ENCODE data around the gene ZNF35.

DNA sequence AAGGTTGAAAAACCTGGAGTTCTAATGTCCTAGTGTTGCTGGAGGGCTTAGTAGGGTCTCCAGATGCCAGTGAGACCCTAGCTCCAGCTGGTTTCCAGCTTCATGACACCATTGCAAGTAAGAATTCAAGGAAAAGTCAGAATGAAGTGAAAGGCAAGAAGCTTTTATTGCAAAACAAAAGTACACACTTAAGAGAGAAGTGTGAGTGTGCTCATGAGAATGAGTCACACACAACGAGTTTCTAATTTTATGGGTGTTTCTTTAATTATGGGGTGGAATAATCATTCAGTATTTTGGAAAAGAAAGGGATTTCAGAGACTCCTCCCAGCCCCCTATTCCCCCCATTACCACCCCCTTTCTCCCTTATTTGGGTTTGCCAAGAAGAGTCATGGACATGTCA, 39.4 kb downstream of the ZNF35 start:
- TF ChIP-seq POLR2AphosphoS5 (IDR thresholded peaks at IDR 0.05; ENCODE audit: low read depth, low read length) (no peak), TAF1 (IDR thresholded peaks at IDR 0.05; ENCODE audit: borderline replicate concordance, insufficient read depth, low read length) (no peak), FOXP2 (optimal IDR thresholded peaks at IDR 0.05; ENCODE audit: borderline replicate concordance, extremely low read depth, extremely low read length, insufficient read depth) (no peak), SIN3A (IDR thresholded peaks at IDR 0.05; ENCODE audit: borderline replicate concordance, insufficient read depth, low read length) (no peak)
- TF ChIP-seq, protein P1, sequence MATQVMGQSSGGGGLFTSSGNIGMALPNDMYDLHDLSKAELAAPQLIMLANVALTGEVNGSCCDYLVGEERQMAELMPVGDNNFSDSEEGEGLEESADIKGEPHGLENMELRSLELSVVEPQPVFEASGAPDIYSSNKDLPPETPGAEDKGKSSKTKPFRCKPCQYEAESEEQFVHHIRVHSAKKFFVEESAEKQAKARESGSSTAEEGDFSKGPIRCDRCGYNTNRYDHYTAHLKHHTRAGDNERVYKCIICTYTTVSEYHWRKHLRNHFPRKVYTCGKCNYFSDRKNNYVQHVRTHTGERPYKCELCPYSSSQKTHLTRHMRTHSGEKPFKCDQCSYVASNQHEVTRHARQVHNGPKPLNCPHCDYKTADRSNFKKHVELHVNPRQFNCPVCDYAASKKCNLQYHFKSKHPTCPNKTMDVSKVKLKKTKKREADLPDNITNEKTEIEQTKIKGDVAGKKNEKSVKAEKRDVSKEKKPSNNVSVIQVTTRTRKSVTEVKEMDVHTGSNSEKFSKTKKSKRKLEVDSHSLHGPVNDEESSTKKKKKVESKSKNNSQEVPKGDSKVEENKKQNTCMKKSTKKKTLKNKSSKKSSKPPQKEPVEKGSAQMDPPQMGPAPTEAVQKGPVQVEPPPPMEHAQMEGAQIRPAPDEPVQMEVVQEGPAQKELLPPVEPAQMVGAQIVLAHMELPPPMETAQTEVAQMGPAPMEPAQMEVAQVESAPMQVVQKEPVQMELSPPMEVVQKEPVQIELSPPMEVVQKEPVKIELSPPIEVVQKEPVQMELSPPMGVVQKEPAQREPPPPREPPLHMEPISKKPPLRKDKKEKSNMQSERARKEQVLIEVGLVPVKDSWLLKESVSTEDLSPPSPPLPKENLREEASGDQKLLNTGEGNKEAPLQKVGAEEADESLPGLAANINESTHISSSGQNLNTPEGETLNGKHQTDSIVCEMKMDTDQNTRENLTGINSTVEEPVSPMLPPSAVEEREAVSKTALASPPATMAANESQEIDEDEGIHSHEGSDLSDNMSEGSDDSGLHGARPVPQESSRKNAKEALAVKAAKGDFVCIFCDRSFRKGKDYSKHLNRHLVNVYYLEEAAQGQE (IDR thresholded peaks at IDR 0.05; ENCODE audit: insufficient read depth in 1 of 2, low read depth in 2 of 2, low read length in 2 of 2): no peak
